GM21381 (cell line): ENCODE measurements around the gene CEACAM7.

Experiments
- ATAC-seq: cut with Tn5 transposase; IDR thresholded peaks from one replicate; pipeline ENCODE4 v1.9.1; 2021; ENCODE audit warnings: mild to moderate bottlenecking, moderate library complexity; ENCODE audit not compliant: unreplicated experiment

CEACAM7 gene

DNA sequence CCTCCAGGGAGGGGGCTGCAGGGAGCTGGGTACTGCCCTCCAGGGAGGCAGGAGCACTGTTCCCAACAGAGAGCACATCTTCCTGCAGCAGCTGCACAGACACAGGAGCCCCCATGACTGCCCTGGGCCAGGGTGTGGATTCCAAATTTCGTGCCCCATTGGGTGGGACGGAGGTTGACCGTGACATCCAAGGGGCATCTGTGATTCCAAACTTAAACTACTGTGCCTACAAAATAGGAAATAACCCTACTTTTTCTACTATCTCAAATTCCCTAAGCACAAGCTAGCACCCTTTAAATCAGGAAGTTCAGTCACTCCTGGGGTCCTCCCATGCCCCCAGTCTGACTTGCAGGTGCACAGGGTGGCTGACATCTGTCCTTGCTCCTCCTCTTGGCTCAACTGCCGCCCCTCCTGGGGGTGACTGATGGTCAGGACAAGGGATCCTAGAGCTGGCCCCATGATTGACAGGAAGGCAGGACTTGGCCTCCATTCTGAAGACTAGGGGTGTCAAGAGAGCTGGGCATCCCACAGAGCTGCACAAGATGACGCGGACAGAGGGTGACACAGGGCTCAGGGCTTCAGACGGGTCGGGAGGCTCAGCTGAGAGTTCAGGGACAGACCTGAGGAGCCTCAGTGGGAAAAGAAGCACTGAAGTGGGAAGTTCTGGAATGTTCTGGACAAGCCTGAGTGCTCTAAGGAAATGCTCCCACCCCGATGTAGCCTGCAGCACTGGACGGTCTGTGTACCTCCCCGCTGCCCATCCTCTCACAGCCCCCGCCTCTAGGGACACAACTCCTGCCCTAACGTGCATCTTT lies 12.5 kb upstream of the CEACAM7 start:
- ATAC-seq: no peak

GRCh38 chr19:41699968-41700323 lies 11.9 kb upstream of the CEACAM7 start:
- ATAC-seq: no peak

- no peak for ATAC-seq
Measured at GRCh38 chr19:41699231-41699967, 11.3 kb upstream of the CEACAM7 start.

- no peak for ATAC-seq
Measured at GRCh38 chr19:41698746-41699230, 10.7 kb upstream of the CEACAM7 start.

GRCh38 chr19:41697198-41697855 lies 9.3 kb upstream of the CEACAM7 start:
- ATAC-seq: no peak

- no peak for ATAC-seq
Measured at GRCh38 chr19:41696402-41697197, 8.5 kb upstream of the CEACAM7 start.

GRCh38 chr19:41695745-41696144 lies 7.7 kb upstream of the CEACAM7 start:
- no peak for ATAC-seq

DNA sequence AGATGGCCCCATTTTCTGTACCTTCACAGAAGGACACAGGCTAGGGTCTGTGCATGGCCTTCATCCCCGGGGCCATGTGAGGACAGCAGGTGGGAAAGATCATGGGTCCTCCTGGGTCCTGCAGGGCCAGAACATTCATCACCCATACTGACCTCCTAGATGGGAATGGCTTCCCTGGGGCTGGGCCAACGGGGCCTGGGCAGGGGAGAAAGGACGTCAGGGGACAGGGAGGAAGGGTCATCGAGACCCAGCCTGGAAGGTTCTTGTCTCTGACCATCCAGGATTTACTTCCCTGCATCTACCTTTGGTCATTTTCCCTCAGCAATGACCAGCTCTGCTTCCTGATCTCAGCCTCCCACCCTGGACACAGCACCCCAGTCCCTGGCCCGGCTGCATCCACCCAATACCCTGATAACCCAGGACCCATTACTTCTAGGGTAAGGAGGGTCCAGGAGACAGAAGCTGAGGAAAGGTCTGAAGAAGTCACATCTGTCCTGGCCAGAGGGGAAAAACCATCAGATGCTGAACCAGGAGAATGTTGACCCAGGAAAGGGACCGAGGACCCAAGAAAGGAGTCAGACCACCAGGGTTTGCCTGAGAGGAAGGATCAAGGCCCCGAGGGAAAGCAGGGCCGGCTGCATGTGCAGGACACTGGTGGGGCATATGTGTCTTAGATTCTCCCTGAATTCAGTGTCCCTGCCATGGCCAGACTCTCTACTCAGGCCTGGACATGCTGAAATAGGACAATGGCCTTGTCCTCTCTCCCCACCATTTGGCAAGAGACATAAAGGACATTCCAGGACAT lies 7.0 kb upstream of the CEACAM7 start:
- ATAC-seq: no peak

DNA sequence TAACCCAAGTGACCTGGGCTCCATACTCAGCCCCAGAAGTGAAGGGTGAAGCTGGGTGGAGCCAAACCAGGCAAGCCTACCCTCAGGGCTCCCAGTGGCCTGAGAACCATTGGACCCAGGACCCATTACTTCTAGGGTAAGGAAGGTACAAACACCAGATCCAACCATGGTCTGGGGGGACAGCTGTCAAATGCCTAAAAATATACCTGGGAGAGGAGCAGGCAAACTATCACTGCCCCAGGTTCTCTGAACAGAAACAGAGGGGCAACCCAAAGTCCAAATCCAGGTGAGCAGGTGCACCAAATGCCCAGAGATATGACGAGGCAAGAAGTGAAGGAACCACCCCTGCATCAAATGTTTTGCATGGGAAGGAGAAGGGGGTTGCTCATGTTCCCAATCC lies 6.1 kb upstream of the CEACAM7 start:
- no peak for ATAC-seq

DNA sequence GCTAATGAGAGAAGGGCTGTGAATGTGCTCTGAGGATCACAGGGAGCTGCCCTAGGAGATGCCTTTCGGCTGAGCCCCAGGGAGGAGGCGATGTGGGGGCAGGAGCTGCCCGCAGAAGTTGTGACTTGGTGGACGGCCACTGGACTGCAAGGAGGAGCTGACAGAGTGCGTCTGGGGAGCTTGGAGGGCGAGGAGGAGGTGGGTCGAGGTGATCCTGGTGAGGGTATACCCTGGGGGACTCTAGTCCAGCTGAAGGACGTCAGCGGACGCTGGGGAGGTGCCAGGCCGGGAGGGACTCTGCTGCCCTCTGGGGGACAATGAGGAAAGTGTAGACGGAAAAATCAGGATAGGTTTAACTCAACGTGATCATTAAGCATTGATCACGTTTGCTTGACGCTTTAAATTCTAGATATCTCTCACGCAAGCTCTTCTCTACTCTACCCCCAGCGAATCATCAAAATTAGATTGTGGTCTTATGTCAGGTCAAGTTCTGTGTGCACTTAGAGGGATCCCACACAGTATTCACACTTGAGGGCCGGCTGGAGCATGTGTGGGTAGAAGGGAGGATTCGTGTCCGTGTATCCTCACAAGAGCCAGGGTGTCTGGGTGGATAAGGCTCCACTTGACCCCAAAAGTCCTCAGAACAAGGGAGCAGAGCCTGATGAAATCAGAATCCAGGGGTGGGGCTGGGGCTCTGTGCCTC lies 3.3 kb upstream of the CEACAM7 start:
- ATAC-seq: no peak

DNA sequence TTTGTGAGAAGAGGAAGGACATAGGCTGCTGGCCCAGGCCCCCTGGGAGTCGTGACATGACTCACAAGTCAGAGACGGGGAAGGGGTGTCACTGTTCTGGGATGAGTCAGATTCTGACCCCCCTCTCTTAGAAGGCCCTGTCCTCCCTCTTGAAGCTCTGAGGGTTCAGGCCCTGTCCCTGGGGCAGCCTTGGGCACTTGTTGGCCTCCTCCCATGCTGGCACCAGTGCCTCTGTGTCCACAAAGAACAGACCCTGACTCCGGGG lies 2.7 kb upstream of the CEACAM7 start:
- no peak for ATAC-seq

GRCh38 chr19:41689993-41690800 lies 2.1 kb upstream of the CEACAM7 start:
- ATAC-seq: no peak

DNA sequence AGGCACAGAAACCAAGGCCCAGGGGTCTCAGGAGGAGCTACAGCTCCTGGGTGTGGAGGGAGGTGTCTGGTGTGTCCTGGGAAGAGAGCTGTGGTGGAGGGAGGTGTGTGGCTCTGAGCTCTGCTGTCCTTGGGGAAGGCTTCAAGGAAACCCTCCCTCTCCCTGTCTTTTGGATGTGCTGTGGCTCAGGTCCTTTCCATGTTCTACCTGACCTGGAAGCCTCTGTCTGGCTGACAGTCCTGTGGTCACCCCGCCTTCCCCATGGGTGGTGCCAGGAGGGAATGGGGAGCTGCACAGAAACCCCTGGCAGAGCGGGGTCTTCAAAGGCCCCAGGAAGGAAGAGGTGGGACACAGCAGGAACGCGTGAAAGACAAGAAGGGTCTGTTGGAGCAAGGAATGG lies 617 bp upstream of the CEACAM7 start:
- no peak for ATAC-seq

DNA sequence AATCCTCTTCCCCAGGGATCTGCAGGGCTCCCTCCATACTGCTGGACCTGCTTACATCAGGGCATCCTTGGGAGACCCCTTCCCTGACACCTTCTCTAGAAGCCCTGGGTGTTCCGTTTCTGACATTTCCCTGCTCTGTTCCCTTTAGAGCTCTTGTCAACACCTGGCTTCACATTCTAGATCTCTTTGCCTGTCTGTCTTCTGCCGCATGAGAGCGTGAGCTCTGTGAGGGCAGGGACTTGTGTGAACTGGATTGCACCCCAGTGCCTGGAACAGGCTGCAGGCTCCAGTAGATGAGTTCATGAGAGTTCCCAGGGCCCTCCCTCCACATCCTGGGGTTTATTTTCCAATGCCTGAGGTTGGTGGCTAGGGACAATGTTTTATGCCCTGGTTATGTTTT lies 651 bp downstream of the CEACAM7 start:
- ATAC-seq: no peak

DNA sequence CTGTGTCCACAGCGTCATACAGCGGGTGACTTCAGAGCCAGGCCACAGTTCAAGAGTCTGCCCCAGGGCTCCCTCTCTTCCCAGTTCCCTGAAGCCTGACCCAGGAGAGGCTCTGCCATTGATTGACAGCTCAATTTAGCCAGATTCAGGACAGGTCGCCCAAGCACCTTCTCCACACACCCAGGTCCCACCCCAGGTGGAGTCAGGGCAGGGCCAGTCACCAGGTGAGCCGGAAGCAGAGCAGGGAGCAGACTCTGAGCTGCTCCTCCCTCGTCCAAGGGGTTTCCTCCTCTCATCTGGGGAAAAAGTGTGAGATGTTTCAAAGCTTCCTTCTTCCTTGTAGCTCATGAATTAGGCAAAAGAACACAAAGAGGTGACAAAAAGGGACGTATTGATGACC lies 5.6 kb downstream of the CEACAM7 start:
- no peak for ATAC-seq

DNA sequence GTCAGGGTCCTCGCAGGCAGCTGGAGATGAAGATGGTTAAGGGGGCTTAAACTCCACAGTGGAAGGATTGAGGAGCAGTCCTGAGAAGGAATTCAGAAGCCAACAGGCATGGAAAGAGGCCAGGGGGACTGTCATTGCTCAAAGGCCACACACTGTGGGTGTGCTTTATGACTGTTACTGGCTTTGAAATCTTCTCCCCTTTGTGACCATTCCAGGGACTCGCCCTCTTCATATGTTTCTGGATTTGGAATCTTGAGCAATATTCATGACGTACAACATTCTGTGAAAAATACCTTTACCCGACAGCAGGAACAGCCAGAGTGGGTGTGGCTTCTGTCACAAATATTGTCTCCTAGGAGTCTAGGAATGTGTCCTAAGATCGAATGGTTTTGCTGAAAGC lies 16.6 kb downstream of the CEACAM7 start:
- ATAC-seq: no peak

GRCh38 chr19:41670755-41671154 lies 17.3 kb downstream of the CEACAM7 start:
- no peak for ATAC-seq

- ATAC-seq: no peak
Measured at GRCh38 chr19:41668315-41668714, 19.8 kb downstream of the CEACAM7 start.

DNA sequence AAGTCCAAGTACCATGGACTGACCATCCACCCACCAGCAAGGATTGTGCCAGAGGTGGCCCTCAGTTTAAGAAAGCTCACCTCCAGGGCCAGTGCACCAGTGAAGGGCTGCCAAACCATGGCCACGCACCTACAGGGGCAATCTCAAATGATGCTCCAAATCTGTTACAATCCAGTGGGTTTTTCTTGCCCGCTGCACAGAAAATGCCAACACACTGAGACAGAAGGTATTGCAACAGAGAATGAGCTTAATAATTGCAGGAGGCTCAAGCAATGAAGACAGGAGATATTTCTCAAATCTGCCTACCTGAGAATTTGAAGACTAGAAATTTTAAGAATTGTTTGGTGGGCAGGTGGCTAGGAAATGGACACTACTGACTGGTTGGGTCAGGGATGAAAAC lies 22.0 kb downstream of the CEACAM7 start:
- no peak for ATAC-seq
